ENCODE measurements around the gene HIVEP3.

DNA sequence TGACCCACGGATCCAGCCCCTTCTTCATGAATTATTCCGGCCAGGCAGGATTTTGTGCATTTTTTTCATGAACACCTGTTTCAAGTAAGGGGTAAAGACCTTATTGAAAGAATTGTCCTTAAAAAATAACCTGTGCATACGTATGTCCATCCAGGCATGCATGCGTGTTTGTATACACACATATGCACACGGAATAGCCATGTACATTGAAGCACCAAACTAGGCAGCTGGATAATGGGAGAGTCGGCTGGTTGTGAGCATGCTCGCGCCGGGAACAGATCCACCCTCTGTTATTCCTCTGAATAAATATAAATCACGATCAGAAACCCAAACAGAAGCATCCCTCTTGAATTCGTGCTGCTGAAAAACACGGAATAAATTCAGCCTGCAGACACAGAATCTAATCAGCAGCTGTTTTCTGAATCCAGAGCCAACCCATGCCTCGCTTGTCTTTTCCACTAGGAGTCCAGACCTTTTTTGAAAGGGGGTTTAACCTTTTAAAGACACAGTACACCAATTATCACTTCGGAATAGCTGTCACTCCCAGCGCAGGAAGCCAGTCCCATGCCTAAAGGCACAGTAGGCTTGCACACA, at the start of gene HIVEP3:
- TF ChIP-seq, protein P1, sequence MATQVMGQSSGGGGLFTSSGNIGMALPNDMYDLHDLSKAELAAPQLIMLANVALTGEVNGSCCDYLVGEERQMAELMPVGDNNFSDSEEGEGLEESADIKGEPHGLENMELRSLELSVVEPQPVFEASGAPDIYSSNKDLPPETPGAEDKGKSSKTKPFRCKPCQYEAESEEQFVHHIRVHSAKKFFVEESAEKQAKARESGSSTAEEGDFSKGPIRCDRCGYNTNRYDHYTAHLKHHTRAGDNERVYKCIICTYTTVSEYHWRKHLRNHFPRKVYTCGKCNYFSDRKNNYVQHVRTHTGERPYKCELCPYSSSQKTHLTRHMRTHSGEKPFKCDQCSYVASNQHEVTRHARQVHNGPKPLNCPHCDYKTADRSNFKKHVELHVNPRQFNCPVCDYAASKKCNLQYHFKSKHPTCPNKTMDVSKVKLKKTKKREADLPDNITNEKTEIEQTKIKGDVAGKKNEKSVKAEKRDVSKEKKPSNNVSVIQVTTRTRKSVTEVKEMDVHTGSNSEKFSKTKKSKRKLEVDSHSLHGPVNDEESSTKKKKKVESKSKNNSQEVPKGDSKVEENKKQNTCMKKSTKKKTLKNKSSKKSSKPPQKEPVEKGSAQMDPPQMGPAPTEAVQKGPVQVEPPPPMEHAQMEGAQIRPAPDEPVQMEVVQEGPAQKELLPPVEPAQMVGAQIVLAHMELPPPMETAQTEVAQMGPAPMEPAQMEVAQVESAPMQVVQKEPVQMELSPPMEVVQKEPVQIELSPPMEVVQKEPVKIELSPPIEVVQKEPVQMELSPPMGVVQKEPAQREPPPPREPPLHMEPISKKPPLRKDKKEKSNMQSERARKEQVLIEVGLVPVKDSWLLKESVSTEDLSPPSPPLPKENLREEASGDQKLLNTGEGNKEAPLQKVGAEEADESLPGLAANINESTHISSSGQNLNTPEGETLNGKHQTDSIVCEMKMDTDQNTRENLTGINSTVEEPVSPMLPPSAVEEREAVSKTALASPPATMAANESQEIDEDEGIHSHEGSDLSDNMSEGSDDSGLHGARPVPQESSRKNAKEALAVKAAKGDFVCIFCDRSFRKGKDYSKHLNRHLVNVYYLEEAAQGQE (IDR thresholded peaks at IDR 0.05; ENCODE audit: borderline replicate concordance in 1 of 2, low read depth in 1 of 2, low read length in 2 of 2) = no peak
- TF ChIP-seq CBX1 (IDR thresholded peaks at IDR 0.05; ENCODE audit: low read depth) = no peak
- no peak for TF ChIP-seq FOXA1 (IDR thresholded peaks at IDR 0.05)
- no peak for TF ChIP-seq FOXA1 (CRISPR knock-in tag; IDR thresholded peaks at IDR 0.05)
- no peak for TF ChIP-seq MYNN (CRISPR knock-in tag; IDR thresholded peaks at IDR 0.05; ENCODE audit: low read depth)
- no peak for TF ChIP-seq CTCF (CRISPR knock-in tag; IDR thresholded peaks at IDR 0.05)
- no peak for TF ChIP-seq ZNF318 (CRISPR knock-in tag; IDR thresholded peaks at IDR 0.05)
- TF ChIP-seq CHD2 (IDR thresholded peaks at IDR 0.05; ENCODE audit: low read depth, low read length) = no peak
- TF ChIP-seq, protein P2, sequence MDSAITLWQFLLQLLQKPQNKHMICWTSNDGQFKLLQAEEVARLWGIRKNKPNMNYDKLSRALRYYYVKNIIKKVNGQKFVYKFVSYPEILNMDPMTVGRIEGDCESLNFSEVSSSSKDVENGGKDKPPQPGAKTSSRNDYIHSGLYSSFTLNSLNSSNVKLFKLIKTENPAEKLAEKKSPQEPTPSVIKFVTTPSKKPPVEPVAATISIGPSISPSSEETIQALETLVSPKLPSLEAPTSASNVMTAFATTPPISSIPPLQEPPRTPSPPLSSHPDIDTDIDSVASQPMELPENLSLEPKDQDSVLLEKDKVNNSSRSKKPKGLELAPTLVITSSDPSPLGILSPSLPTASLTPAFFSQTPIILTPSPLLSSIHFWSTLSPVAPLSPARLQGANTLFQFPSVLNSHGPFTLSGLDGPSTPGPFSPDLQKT (CRISPR knock-in tag; IDR thresholded peaks at IDR 0.05; ENCODE audit: borderline replicate concordance) = no peak
- no peak for TF ChIP-seq CHD4 (IDR thresholded peaks at IDR 0.05; ENCODE audit: borderline replicate concordance, low read length)
- TF ChIP-seq ZNF766 (CRISPR knock-in tag; IDR thresholded peaks at IDR 0.05; ENCODE audit: borderline replicate concordance) = no peak
- TF ChIP-seq ZFX (CRISPR knock-in tag; IDR thresholded peaks at IDR 0.05; ENCODE audit: low read depth) = no peak

Data from HepG2 (cell line).